ENCODE measurements around the gene IFT88. TPM values are rescaled to one million over a fixed set of nuclear protein-coding genes. Genes with fewer than 3 reads are reported as not detected.

Gene IFT88
- total and polyA plus RNA-seq, 2 of the 4 experiments (the other 2 are of a cell fraction) = 5.5 to 8.6 TPM

DNA sequence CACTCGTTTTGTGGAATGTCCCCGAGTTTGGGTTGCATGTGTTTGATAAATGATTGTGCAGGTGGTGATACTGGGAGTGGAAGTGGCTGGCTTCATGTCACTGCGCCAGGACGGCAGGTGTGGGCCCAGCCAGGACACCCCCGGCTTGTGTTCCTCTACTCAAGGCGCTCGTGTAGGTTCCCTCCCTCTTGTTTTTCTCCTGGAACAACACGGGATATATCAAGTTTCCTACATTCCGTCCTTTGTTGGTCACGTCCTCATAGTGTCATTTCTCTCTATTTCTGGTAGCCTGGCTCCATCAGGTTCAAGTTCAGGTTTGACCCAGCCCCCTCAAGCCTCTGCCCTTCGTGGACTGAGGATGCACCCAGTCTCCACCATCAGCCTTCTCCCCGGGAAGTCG is 152.8 kb downstream of the IFT88 start:
- POLR2A ChIA-PET (ENCODE audit: unreplicated experiment) = no interaction called here
- no peaks in the 10 kb centered on the region for H3K9me3 ChIP-seq (ENCODE audit: control insufficient read depth, insufficient read depth, low read length)
- H3K4me1 ChIP-seq (ENCODE audit: control insufficient read depth, insufficient read depth, low read length) = peaks cover 3% of the 10 kb centered on the region; the same call in 1 of the 2 replicates
- H3K4me3 ChIP-seq (ENCODE audit: insufficient read depth, low read depth, low read length) = no peak overlapping the region
- H2AK5ac ChIP-seq (ENCODE audit: low read depth, low read length) = no peak overlapping the region
- no peaks in the 10 kb centered on the region for H3K79me1 ChIP-seq (ENCODE audit: low read depth in 1 of 2, low read length in 2 of 2)
- peaks cover 9% of the 10 kb centered on the region for H3K27me3 ChIP-seq (ENCODE audit: control insufficient read depth, insufficient read depth, low read length)
- DNase-seq (no peak), ATAC-seq (ENCODE audit: low read depth) (no peak)
- H3K4ac ChIP-seq (ENCODE audit: low read depth, low read length) = no peak overlapping the region
- no peaks in the 10 kb centered on the region for H4K20me1 ChIP-seq (ENCODE audit: insufficient read depth, low read length)
- no peak overlapping the region for H3K4me2 ChIP-seq (ENCODE audit: low read depth, low read length)
- peaks cover 6% of the 10 kb centered on the region; the same call in 1 of the 2 replicates for H3K9me1 ChIP-seq (ENCODE audit: insufficient read depth, low read length)
- no peak overlapping the region for H2BK5ac ChIP-seq (ENCODE audit: low read depth, low read length, poor library complexity, severe bottlenecking)
- H3K36me3 ChIP-seq (ENCODE audit: control insufficient read depth, insufficient read depth, low read length) = no peaks in the 10 kb centered on the region
- H3K23ac ChIP-seq (ENCODE audit: low read depth, low read length) = no peak overlapping the region
- in situ Hi-C loops (cut with MboI; ENCODE audit: low sequenced_read_pairs) (loop anchor here (5.0 to 25.0 kb wide), 2 partner anchors 203 to 532 kb away; partner anchors contain the start of gene GJB2), dilution Hi-C loops (cut with HindIII; ENCODE audit: low sequenced_read_pairs, unreplicated experiment) (no loop called here), intact Hi-C loops (cut with micrococcal nuclease) (no loop called here)
- CTCF ChIA-PET = no interaction called here
- no peak overlapping the region for H3K27ac ChIP-seq (ENCODE audit: insufficient read depth, low read length)
- no peak overlapping the region for H2BK15ac ChIP-seq (ENCODE audit: low read depth, low read length)
- H2AK9ac ChIP-seq (replicated peaks; ENCODE audit: low read depth, low read length, poor library complexity) = no peak overlapping the region
- TF ChIP-seq MAZ (IDR thresholded peaks at IDR 0.05; ENCODE audit: borderline replicate concordance, low read depth, low read length) (no peak), RFX5 (IDR thresholded peaks at IDR 0.05; ENCODE audit: low read depth, low read length) (no peak), NFE2L2 (IDR thresholded peaks at IDR 0.05; ENCODE audit: low read depth, low read length) (no peak), RCOR1 (IDR thresholded peaks at IDR 0.05; ENCODE audit: insufficient replicate concordance, low read length) (no peak), POLR2A (IDR thresholded peaks at IDR 0.05; ENCODE audit: low read depth, low read length) (no peak), CEBPB (IDR thresholded peaks at IDR 0.05; ENCODE audit: low read depth, low read length) (no peak), MXI1 (IDR thresholded peaks at IDR 0.05; ENCODE audit: borderline replicate concordance, low read depth, low read length) (no peak), BHLHE40 (IDR thresholded peaks at IDR 0.05; ENCODE audit: low read depth, low read length) (no peak)
- TF ChIP-seq, protein P1, sequence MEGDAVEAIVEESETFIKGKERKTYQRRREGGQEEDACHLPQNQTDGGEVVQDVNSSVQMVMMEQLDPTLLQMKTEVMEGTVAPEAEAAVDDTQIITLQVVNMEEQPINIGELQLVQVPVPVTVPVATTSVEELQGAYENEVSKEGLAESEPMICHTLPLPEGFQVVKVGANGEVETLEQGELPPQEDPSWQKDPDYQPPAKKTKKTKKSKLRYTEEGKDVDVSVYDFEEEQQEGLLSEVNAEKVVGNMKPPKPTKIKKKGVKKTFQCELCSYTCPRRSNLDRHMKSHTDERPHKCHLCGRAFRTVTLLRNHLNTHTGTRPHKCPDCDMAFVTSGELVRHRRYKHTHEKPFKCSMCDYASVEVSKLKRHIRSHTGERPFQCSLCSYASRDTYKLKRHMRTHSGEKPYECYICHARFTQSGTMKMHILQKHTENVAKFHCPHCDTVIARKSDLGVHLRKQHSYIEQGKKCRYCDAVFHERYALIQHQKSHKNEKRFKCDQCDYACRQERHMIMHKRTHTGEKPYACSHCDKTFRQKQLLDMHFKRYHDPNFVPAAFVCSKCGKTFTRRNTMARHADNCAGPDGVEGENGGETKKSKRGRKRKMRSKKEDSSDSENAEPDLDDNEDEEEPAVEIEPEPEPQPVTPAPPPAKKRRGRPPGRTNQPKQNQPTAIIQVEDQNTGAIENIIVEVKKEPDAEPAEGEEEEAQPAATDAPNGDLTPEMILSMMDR (conservative IDR thresholded peaks at IDR 0.05; ENCODE audit: low read depth, low read length) = no peak
- TF ChIP-seq, protein P2, sequence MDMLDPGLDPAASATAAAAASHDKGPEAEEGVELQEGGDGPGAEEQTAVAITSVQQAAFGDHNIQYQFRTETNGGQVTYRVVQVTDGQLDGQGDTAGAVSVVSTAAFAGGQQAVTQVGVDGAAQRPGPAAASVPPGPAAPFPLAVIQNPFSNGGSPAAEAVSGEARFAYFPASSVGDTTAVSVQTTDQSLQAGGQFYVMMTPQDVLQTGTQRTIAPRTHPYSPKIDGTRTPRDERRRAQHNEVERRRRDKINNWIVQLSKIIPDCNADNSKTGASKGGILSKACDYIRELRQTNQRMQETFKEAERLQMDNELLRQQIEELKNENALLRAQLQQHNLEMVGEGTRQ (IDR thresholded peaks at IDR 0.05; ENCODE audit: low read depth, low read length) = no peak
- whole genome bisulfite sequencing, 2 experiments (ENCODE audit: extremely low coverage in 2 of 2, insufficient read length in 1 of 2) = 80% methylated on average over 6 of the region's 13 CpGs; no CpG with 5 or more reads in 1 of the 2 experiments
- no TSS peak for BruUV-seq (replicated peaks)
- H3K56ac ChIP-seq (ENCODE audit: extremely low read depth, insufficient read depth, low read length) = no peak overlapping the region
- H4K5ac ChIP-seq (ENCODE audit: low read depth, low read length) = no peak overlapping the region
- no peak overlapping the region for H2BK20ac ChIP-seq (ENCODE audit: low read depth, low read length)
- H4K91ac ChIP-seq (ENCODE audit: insufficient read depth, low read depth, low read length) = no peak overlapping the region
- H2AFZ ChIP-seq (replicated peaks; ENCODE audit: low read length, poor library complexity) = no peak overlapping the region
- H3K18ac ChIP-seq (ENCODE audit: low read depth, low read length) = no peak overlapping the region
- no peak overlapping the region for H2BK120ac ChIP-seq (ENCODE audit: low read depth, low read length)
- no peak overlapping the region for H4K8ac ChIP-seq (ENCODE audit: low read depth in 2 of 2, low read length in 2 of 2)
- H3K9ac ChIP-seq (ENCODE audit: low read depth, low read length) = no peak overlapping the region
- H3K14ac ChIP-seq (replicated peaks; ENCODE audit: low read depth, low read length) = no peak overlapping the region

Measured in IMR-90 (cell line).